GM21619 (cell line): Measurements from ENCODE around the gene REEP1.
"Not testable (repeated sequence)": the region's sequence is repeated elsewhere in the genome, so short reads cannot be mapped to it uniquely, and the experiment has no call there.

Experiments used
- ATAC-seq: cut with Tn5 transposase; IDR thresholded peaks from one replicate; pipeline ENCODE4 v1.9.1; 2021; ENCODE audit not compliant: unreplicated experiment

The REEP1 gene

GRCh38 chr2:86347401-86347800 lies 10.0 kb upstream of the REEP1 start:
- ATAC-seq = no peak

- not testable (repeated sequence) for ATAC-seq
Observed at GRCh38 chr2:86345783-86346370, 8.5 kb upstream of the REEP1 start.

- no peak for ATAC-seq
Observed at GRCh38 chr2:86344404-86344803, 7.0 kb upstream of the REEP1 start.

- ATAC-seq = no peak
Observed at GRCh38 chr2:86342488-86342887, 5.1 kb upstream of the REEP1 start.

- ATAC-seq = no peak
Observed at GRCh38 chr2:86341470-86341869, 4.0 kb upstream of the REEP1 start.

GRCh38 chr2:86338778-86339295 lies 1.4 kb upstream of the REEP1 start:
- no peak for ATAC-seq

GRCh38 chr2:86336675-86337243 lies 667 bp downstream of the REEP1 start:
- ATAC-seq = no peak

- no peak for ATAC-seq
Observed at GRCh38 chr2:86335865-86336674, 1.4 kb downstream of the REEP1 start.

GRCh38 chr2:86333378-86333777 lies 4.0 kb downstream of the REEP1 start:
- ATAC-seq = no peak

- ATAC-seq = no peak
Observed at GRCh38 chr2:86332654-86333053, 4.8 kb downstream of the REEP1 start.

GRCh38 chr2:86331384-86331783 lies 6.0 kb downstream of the REEP1 start:
- no peak for ATAC-seq

- no peak for ATAC-seq
Observed at GRCh38 chr2:86330001-86330400, 7.4 kb downstream of the REEP1 start.

GRCh38 chr2:86323273-86324021 lies 14.0 kb downstream of the REEP1 start:
- no peak for ATAC-seq

GRCh38 chr2:86319700-86320580 lies 17.5 kb downstream of the REEP1 start:
- ATAC-seq = no peak

GRCh38 chr2:86315084-86315483 lies 22.3 kb downstream of the REEP1 start:
- no peak for ATAC-seq

- no peak for ATAC-seq
Observed at GRCh38 chr2:86314125-86314524, 23.3 kb downstream of the REEP1 start.

- no peak for ATAC-seq
Observed at GRCh38 chr2:86313341-86313740, 24.1 kb downstream of the REEP1 start.

- no peak for ATAC-seq
Observed at GRCh38 chr2:86311879-86312278, 25.5 kb downstream of the REEP1 start.

- ATAC-seq = no peak
Observed at GRCh38 chr2:86309966-86310365, 27.5 kb downstream of the REEP1 start.

GRCh38 chr2:86308984-86309695 lies 28.3 kb downstream of the REEP1 start:
- no peak for ATAC-seq
